ENCODE data around the gene TRHDE.

DNA sequence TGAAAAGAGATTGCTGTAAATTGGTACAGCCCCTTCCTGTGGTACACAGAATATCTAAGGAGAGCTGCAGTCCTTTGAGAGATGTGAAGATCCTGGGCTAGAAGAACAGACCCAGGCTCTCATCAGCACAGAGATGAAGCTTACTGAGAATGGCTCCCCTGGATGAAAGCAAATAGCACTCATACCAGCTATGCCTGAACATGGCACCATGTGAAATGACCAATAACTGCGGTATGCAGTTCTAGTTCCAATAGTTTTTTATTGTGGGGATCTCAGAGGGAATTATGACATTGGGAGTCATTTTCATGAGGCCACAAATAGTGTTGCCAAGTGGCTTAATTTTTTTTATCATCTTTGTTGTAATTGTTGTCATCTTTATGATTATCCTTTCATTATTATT is 15.4 kb upstream of the TRHDE start:
- TF ChIP-seq, protein P1, sequence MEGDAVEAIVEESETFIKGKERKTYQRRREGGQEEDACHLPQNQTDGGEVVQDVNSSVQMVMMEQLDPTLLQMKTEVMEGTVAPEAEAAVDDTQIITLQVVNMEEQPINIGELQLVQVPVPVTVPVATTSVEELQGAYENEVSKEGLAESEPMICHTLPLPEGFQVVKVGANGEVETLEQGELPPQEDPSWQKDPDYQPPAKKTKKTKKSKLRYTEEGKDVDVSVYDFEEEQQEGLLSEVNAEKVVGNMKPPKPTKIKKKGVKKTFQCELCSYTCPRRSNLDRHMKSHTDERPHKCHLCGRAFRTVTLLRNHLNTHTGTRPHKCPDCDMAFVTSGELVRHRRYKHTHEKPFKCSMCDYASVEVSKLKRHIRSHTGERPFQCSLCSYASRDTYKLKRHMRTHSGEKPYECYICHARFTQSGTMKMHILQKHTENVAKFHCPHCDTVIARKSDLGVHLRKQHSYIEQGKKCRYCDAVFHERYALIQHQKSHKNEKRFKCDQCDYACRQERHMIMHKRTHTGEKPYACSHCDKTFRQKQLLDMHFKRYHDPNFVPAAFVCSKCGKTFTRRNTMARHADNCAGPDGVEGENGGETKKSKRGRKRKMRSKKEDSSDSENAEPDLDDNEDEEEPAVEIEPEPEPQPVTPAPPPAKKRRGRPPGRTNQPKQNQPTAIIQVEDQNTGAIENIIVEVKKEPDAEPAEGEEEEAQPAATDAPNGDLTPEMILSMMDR (conservative IDR thresholded peaks at IDR 0.05), result no peak
- TF ChIP-seq EZH2 (IDR thresholded peaks at IDR 0.05; ENCODE audit: low read depth), result no peak

All from PC-9 (cell line).